Endodermal cell (in vitro differentiated cells): ENCODE results near the gene ZNF532. TPM values are rescaled to one million over a fixed set of nuclear protein-coding genes. Genes with fewer than 3 reads are reported as not detected.

Source experiments
- DNase-seq: peaks from one replicate; pipeline ENCODE4 v3.0.0-alpha.2; 2017
- H3K27ac ChIP-seq: 2 replicates; pipeline ENCODE4 v1.5.1; 2013; ENCODE audit warnings: mild to moderate bottlenecking, low read depth, low read length, moderate library complexity
- H3K27me3 ChIP-seq: 2 replicates; pipeline ENCODE4 v1.6.1; 2013; ENCODE audit warnings: mild to moderate bottlenecking, low read length, moderate library complexity; ENCODE audit not compliant: insufficient read depth, control insufficient read depth, poor library complexity, severe bottlenecking
- H3K36me3 ChIP-seq: 2 replicates; pipeline ENCODE4 v1.7.0; 2013; ENCODE audit warnings: mild to moderate bottlenecking, low read length, moderate library complexity; ENCODE audit not compliant: control insufficient read depth, insufficient read depth
- H3K4me1 ChIP-seq: one replicate; pipeline ENCODE4 v1.7.0; 2013; ENCODE audit warnings: low read length; ENCODE audit not compliant: control insufficient read depth, insufficient read depth
- H3K4me3 ChIP-seq: 2 replicates; pipeline ENCODE4 v1.5.1; 2013; ENCODE audit warnings: mild to moderate bottlenecking, low read length, moderate library complexity
- H3K9ac ChIP-seq: 2 replicates; pipeline ENCODE4 v1.6.1; 2013; ENCODE audit warnings: mild to moderate bottlenecking, low read length, moderate library complexity; ENCODE audit not compliant: poor library complexity, severe bottlenecking; ENCODE audit errors: extremely low read depth
- H3K9me3 ChIP-seq: 2 replicates; pipeline ENCODE4 v1.6.1; 2013; ENCODE audit warnings: mild to moderate bottlenecking, low read length, moderate library complexity; ENCODE audit not compliant: control insufficient read depth
- H3K27ac Mint-ChIP-seq: 2 replicates; pipeline ENCODE4 v1.8.0; 2020; ENCODE audit warnings: mixed read lengths
- H3K27me3 Mint-ChIP-seq: 2 replicates; pipeline ENCODE4 v1.8.0; 2021; ENCODE audit warnings: mild to moderate bottlenecking, mixed read lengths; ENCODE audit not compliant: insufficient read depth
- H3K36me3 Mint-ChIP-seq: 2 replicates; pipeline ENCODE4 v1.8.0; 2020; ENCODE audit warnings: low read depth, mixed read lengths
- H3K4me1 Mint-ChIP-seq: 2 replicates; pipeline ENCODE4 v1.8.0; 2020; ENCODE audit warnings: mixed read lengths
- H3K4me3 Mint-ChIP-seq: 2 replicates; pipeline ENCODE4 v1.8.0; 2020; ENCODE audit warnings: mild to moderate bottlenecking, moderate library complexity, mixed read lengths
- H3K9me3 Mint-ChIP-seq: 2 replicates; pipeline ENCODE4 v1.8.0; 2020; ENCODE audit warnings: mild to moderate bottlenecking, mixed read lengths
- CTCF ChIP-seq: fragments of 200-600 bp; sonication (generic); conservative IDR thresholded peaks from 2 replicates; pipeline ENCODE4 v1.5.0; 2021; ENCODE audit warnings: antibody characterized with exemption, mild to moderate bottlenecking
- WGBS, 2 experiments: methylation state at CpG; one replicate each; pipeline versions ENCODE4 v1.1.5 to v1.1.7; 2013; ENCODE audit warnings: missing lambda C conversion rate in 2 of 2, mixed read lengths in 1 of 2; ENCODE audit not compliant: insufficient coverage in 1 of 2, insufficient read length in 1 of 2; 5-methylcytosine and 5-hydroxymethylcytosine counted together
- total RNA-seq, 2 donors: library from RNA; stranded (reverse); fragmentation: NEBNext Ultra II Directional in 1 of 2; extraction: Animal tissue kit (Norgen Biotek cat#: 25700) in 1 of 2; gene quantifications; 2 replicates in 1 of 2; 3 replicates in 1 of 2; pipeline ENCODE4 v1.2.1, GENCODE V29; 2021

The ZNF532 gene
- total RNA-seq, 2 donors from 2014 or later, result 138 to 207 TPM

- Mint-ChIP-seq H3K27me3 (no peaks in the 10 kb centered on the region), H3K36me3 (peaks cover 80% of the 10 kb centered on the region), H3K4me3 (no peak overlapping the region), H3K9me3 (no peaks in the 10 kb centered on the region), H3K4me1 (no peaks in the 10 kb centered on the region), H3K27ac (no peak overlapping the region)
- Histone ChIP-seq H3K27me3 (no peaks in the 10 kb centered on the region), H3K27ac (no peak overlapping the region), H3K9ac (no peak overlapping the region), H3K4me1 (no peaks in the 10 kb centered on the region), H3K9me3 (no peaks in the 10 kb centered on the region), H3K36me3 (peaks cover 86% of the 10 kb centered on the region), H3K4me3 (no peak overlapping the region)
- no peak for TF ChIP-seq CTCF
- peak; percentile 6 for DNase-seq
- WGBS, 2 experiments, result 97 to 98% methylated on average over 4 of the region's 4 CpGs
These were observed 116.3 kb downstream of the ZNF532 start for GRCh38 chr18:58980991-58981390.

GRCh38 chr18:58983260-58984155 lies 118.8 kb downstream of the ZNF532 start:
- H3K27ac ChIP-seq, result no peak overlapping the region
- peaks cover 70% of the 10 kb centered on the region for H3K36me3 ChIP-seq
- H3K4me3 ChIP-seq, result no peak overlapping the region
- Mint-ChIP-seq H3K4me1 (no peaks in the 10 kb centered on the region), H3K9me3 (no peaks in the 10 kb centered on the region), H3K36me3 (peaks cover 77% of the 10 kb centered on the region), H3K4me3 (no peak overlapping the region), H3K27ac (peak overlapping the region; percentile 39), H3K27me3 (no peaks in the 10 kb centered on the region)
- TF ChIP-seq CTCF, result no peak
- H3K27me3 ChIP-seq, result no peaks in the 10 kb centered on the region
- H3K9me3 ChIP-seq, result no peaks in the 10 kb centered on the region
- DNase-seq, result peak; percentile 45
- no peak overlapping the region for H3K9ac ChIP-seq
- H3K4me1 ChIP-seq, result no peaks in the 10 kb centered on the region
- 92 to 96% methylated on average over 13 to 17 of the region's 17 CpGs for WGBS, 2 experiments

GRCh38 chr18:58988600-58988999 lies 123.9 kb downstream of the ZNF532 start:
- WGBS, 2 experiments, result 82 to 86% methylated on average over 2 of the region's 2 CpGs
- no peak overlapping the region for H3K4me3 Mint-ChIP-seq
- no peaks in the 10 kb centered on the region for H3K27me3 ChIP-seq
- H3K9ac ChIP-seq, result no peak overlapping the region
- H3K9me3 ChIP-seq, result no peaks in the 10 kb centered on the region
- H3K36me3 ChIP-seq, result peaks cover 20% of the 10 kb centered on the region
- no peaks in the 10 kb centered on the region for H3K4me1 Mint-ChIP-seq
- no peak overlapping the region for H3K27ac ChIP-seq
- no peak overlapping the region for H3K27ac Mint-ChIP-seq
- TF ChIP-seq CTCF, result no peak
- H3K4me3 ChIP-seq, result no peak overlapping the region
- peaks cover 29% of the 10 kb centered on the region for H3K36me3 Mint-ChIP-seq
- no peaks in the 10 kb centered on the region for H3K4me1 ChIP-seq
- peak; percentile 16 for DNase-seq
- no peaks in the 10 kb centered on the region for H3K9me3 Mint-ChIP-seq
- no peaks in the 10 kb centered on the region for H3K27me3 Mint-ChIP-seq
